BJ (cell line): ENCODE data around the gene TSPAN7. TPM values are rescaled to one million over a fixed set of nuclear protein-coding genes. Genes with fewer than 3 reads are reported as not detected.

Source experiments
- CTCF ChIA-PET: fragments of 350-600 bp; formaldehyde crosslinking; extraction: SDS; loops from one replicate; lab custom pipeline; 2021; ENCODE audit warnings: antibody characterized with exemption, inconsistent platforms; lab: Yijun Ruan, JAX
- POLR2A ChIA-PET: fragments of 300-600 bp; sonication (Branson Sonifier 250); formaldehyde crosslinking; extraction: SDS; loops from one replicate; lab custom pipeline; 2021; ENCODE audit warnings: antibody characterized with exemption; lab: Charles Lee
- DNase-seq: peaks from one replicate; pipeline ENCODE4 v3.0.0-alpha.2; 2011; ENCODE audit warnings: low read depth
- H3K27me3 ChIP-seq: 2 replicates; pipeline ENCODE4 v1.6.0; 2011; ENCODE audit warnings: low read length; ENCODE audit not compliant: control insufficient read depth, insufficient read depth
- H3K36me3 ChIP-seq: 2 replicates; pipeline ENCODE4 v1.5.1; 2011; ENCODE audit warnings: low read length; ENCODE audit not compliant: control insufficient read depth, insufficient read depth
- H3K4me3 ChIP-seq: 2 replicates; pipeline ENCODE4 v1.5.1; 2011; ENCODE audit warnings: low read depth, mild to moderate bottlenecking, control low read depth, low read length
- CTCF ChIP-seq: IDR thresholded peaks from 2 replicates; pipeline ENCODE4 v1.5.1; 2011; ENCODE audit warnings: low read depth, mild to moderate bottlenecking, control low read depth, inconsistent platforms, low read length, moderate library complexity; ENCODE audit not compliant: insufficient read depth
- polyA plus RNA-seq: library from polyadenylated mRNA; depleted of rRNA; stranded (reverse); fragments of >200 nt; gene quantifications from 2 replicates; pipeline ENCODE4 v1.2.3, GENCODE V29; 2011

Gene TSPAN7
- polyA plus RNA-seq, 1 experiment = not detected

- no peak for DNase-seq
- Histone ChIP-seq H3K27me3 (no peaks in the 10 kb centered on the region), H3K4me3 (no peak overlapping the region), H3K36me3 (no peaks in the 10 kb centered on the region)
- CTCF ChIA-PET = no interaction called here
- no peak for TF ChIP-seq CTCF
- POLR2A ChIA-PET = no interaction called here
Measured at GRCh38 chrX:38578167-38578566, 16.8 kb downstream of the TSPAN7 start.

GRCh38 chrX:38583181-38583580, 21.8 kb downstream of the TSPAN7 start:
- ChIA-PET POLR2A (no interaction called here), CTCF (no interaction called here)
- no peak for TF ChIP-seq CTCF
- Histone ChIP-seq H3K4me3 (no peak overlapping the region), H3K27me3 (no peaks in the 10 kb centered on the region), H3K36me3 (no peaks in the 10 kb centered on the region)
- DNase-seq = no peak

GRCh38 chrX:38594434-38594833, 33.1 kb downstream of the TSPAN7 start:
- Histone ChIP-seq H3K36me3 (no peaks in the 10 kb centered on the region), H3K27me3 (no peaks in the 10 kb centered on the region), H3K4me3 (no peak overlapping the region)
- CTCF ChIA-PET = no interaction called here
- TF ChIP-seq CTCF = no peak
- POLR2A ChIA-PET = no interaction called here
- no peak for DNase-seq

GRCh38 chrX:38595801-38596200, 34.5 kb downstream of the TSPAN7 start:
- ChIA-PET POLR2A (no interaction called here), CTCF (no interaction called here)
- Histone ChIP-seq H3K36me3 (no peaks in the 10 kb centered on the region), H3K27me3 (no peaks in the 10 kb centered on the region), H3K4me3 (no peak overlapping the region)
- no peak for TF ChIP-seq CTCF
- no peak for DNase-seq

- ChIA-PET CTCF (no interaction called here), POLR2A (no interaction called here)
- TF ChIP-seq CTCF = no peak
- DNase-seq = no peak
- H3K27me3 ChIP-seq = no peaks in the 10 kb centered on the region
- H3K4me3 ChIP-seq = no peak overlapping the region
- H3K36me3 ChIP-seq = no peaks in the 10 kb centered on the region
Measured at GRCh38 chrX:38596939-38597338, 35.6 kb downstream of the TSPAN7 start.
